Activated CD8-positive, alpha-beta T cell treated with anti-CD3 and anti-CD28 coated beads, Interleukin-2, amount 10 ng/mL, durations not matched to agents 7 days and 5 days (primary cell): ENCODE data around the gene RAPGEF1. TPM values are rescaled to one million over a fixed set of nuclear protein-coding genes. Genes with fewer than 3 reads are reported as not detected.
A peak's percentile ranks its signal among the peaks of the same experiment; 100 is the strongest.
"Not testable (repeated sequence)": the region's sequence is repeated elsewhere in the genome, so short reads cannot be mapped to it uniquely, and the experiment has no call there.

ENCODE experiments used
- ATAC-seq: fragments of 150-1000 bp; cut with Tn5 transposase; one replicate; pipeline ENCODE4 v1.10.0; 2021; ENCODE audit warnings: moderate library complexity
- CTCF ChIA-PET: fragments of 350-600 bp; sonication (Branson Sonifier 250); formaldehyde crosslinking; loops from one replicate; lab custom pipeline; 2021; ENCODE audit warnings: antibody characterized with exemption; lab: Charles Lee
- POLR2A ChIA-PET: fragments of 350-600 bp; sonication (Branson Sonifier 250); formaldehyde crosslinking; loops from one replicate; lab custom pipeline; 2021; ENCODE audit warnings: antibody characterized with exemption; lab: Charles Lee
- DNase-seq: peaks from one replicate; pipeline ENCODE4 v3.0.0-alpha.2; 2020
- H3K27ac Mint-ChIP-seq: one replicate; pipeline ENCODE4 v1.8.0; 2021; ENCODE audit warnings: mild to moderate bottlenecking, mixed read lengths
- H3K27me3 Mint-ChIP-seq: one replicate; pipeline ENCODE4 v1.8.0; 2021; ENCODE audit warnings: low read depth, mixed read lengths
- H3K36me3 Mint-ChIP-seq: one replicate; pipeline ENCODE4 v1.8.0; 2021; ENCODE audit warnings: low read depth, mixed read lengths
- H3K4me1 Mint-ChIP-seq: one replicate; pipeline ENCODE4 v1.8.0; 2021; ENCODE audit warnings: low read depth, mixed read lengths
- H3K4me3 Mint-ChIP-seq: one replicate; pipeline ENCODE4 v1.8.0; 2021; ENCODE audit warnings: mild to moderate bottlenecking, mixed read lengths
- H3K9me3 Mint-ChIP-seq: one replicate; pipeline ENCODE4 v1.8.0; 2022; ENCODE audit warnings: mixed read lengths; ENCODE audit not compliant: insufficient read depth
- total RNA-seq, 2 experiments: library from RNA; stranded (reverse); gene quantifications; one replicate each; pipeline ENCODE4 v1.2.3, GENCODE V29; 2021

The RAPGEF1 gene
- total RNA-seq, 2 experiments from 2014 or later = 128 TPM

GRCh38 chr9:131562032-131562959 lies 177.6 kb downstream of the RAPGEF1 start:
- H3K36me3 Mint-ChIP-seq = peaks cover 8% of the 10 kb centered on the region
- peaks cover 4% of the 10 kb centered on the region for H3K9me3 Mint-ChIP-seq
- ChIA-PET CTCF (no interaction called here), POLR2A (no interaction called here)
- ATAC-seq (no peak), DNase-seq (no peak)
- H3K27ac Mint-ChIP-seq = no peak overlapping the region
- H3K4me3 Mint-ChIP-seq = no peak overlapping the region
- H3K27me3 Mint-ChIP-seq = peaks cover 3% of the 10 kb centered on the region
- H3K4me1 Mint-ChIP-seq = no peaks in the 10 kb centered on the region

GRCh38 chr9:131559421-131560000 lies 180.4 kb downstream of the RAPGEF1 start:
- Mint-ChIP-seq H3K9me3 (peaks cover 4% of the 10 kb centered on the region), H3K36me3 (peaks cover 2% of the 10 kb centered on the region), H3K27me3 (peaks cover 19% of the 10 kb centered on the region), H3K4me3 (no peak overlapping the region), H3K27ac (no peak overlapping the region), H3K4me1 (peaks cover 4% of the 10 kb centered on the region)
- POLR2A ChIA-PET = interaction anchor here (0.6 kb wide), 1 partner anchor 612 kb away, joined by 3 read pairs; no protein-coding TSS in a partner anchor
- CTCF ChIA-PET = interaction anchor here (1.2 to 3.6 kb wide), 3 partner anchors 185 to 209 kb away, joined by 3 to 17 read pairs (median 5); no protein-coding TSS in a partner anchor
- DNase-seq (no peak), ATAC-seq (no peak)

- Mint-ChIP-seq H3K9me3 (peaks cover 4% of the 10 kb centered on the region), H3K36me3 (peaks cover 2% of the 10 kb centered on the region), H3K4me3 (no peak overlapping the region), H3K27me3 (peaks cover 30% of the 10 kb centered on the region), H3K27ac (no peak overlapping the region), H3K4me1 (peaks cover 4% of the 10 kb centered on the region)
- ATAC-seq (no peak), DNase-seq (no peak)
- ChIA-PET CTCF (interaction anchor here (0.5 to 3.6 kb wide), 2 partner anchors 89 to 208 kb away, joined by 3 to 17 read pairs; no protein-coding TSS in a partner anchor), POLR2A (interaction anchor here (1.1 kb wide), 1 partner anchor 16 kb away, joined by 3 read pairs; no protein-coding TSS in a partner anchor)
Observed at GRCh38 chr9:131557855-131558548, 181.9 kb downstream of the RAPGEF1 start.

- H3K27me3 Mint-ChIP-seq = peaks cover 34% of the 10 kb centered on the region
- DNase-seq (no peak), ATAC-seq (peak; percentile 33)
- no peaks in the 10 kb centered on the region for H3K9me3 Mint-ChIP-seq
- POLR2A ChIA-PET = no interaction called here
- CTCF ChIA-PET = no interaction called here
- H3K4me1 Mint-ChIP-seq = peaks cover 4% of the 10 kb centered on the region
- H3K36me3 Mint-ChIP-seq = peaks cover 2% of the 10 kb centered on the region
- H3K4me3 Mint-ChIP-seq = no peak overlapping the region
- no peak overlapping the region for H3K27ac Mint-ChIP-seq
Observed at GRCh38 chr9:131555841-131556673, 183.8 kb downstream of the RAPGEF1 start.

- ChIA-PET CTCF (no interaction called here), POLR2A (no interaction called here)
- ATAC-seq (peak; percentile 52), DNase-seq (no peak)
- Mint-ChIP-seq H3K36me3 (peaks cover 2% of the 10 kb centered on the region), H3K27ac (no peak overlapping the region), H3K4me3 (no peak overlapping the region), H3K4me1 (peaks cover 4% of the 10 kb centered on the region), H3K9me3 (no peaks in the 10 kb centered on the region), H3K27me3 (peaks cover 40% of the 10 kb centered on the region)
Observed at GRCh38 chr9:131554843-131555351, 185.0 kb downstream of the RAPGEF1 start.

GRCh38 chr9:131554087-131554842 lies 185.6 kb downstream of the RAPGEF1 start:
- peaks cover 2% of the 10 kb centered on the region for H3K36me3 Mint-ChIP-seq
- no peaks in the 10 kb centered on the region for H3K9me3 Mint-ChIP-seq
- H3K27ac Mint-ChIP-seq = no peak overlapping the region
- ChIA-PET CTCF (no interaction called here), POLR2A (interaction anchor here (1.1 kb wide), 1 partner anchor 356 kb away, joined by 3 read pairs; no protein-coding TSS in a partner anchor)
- ATAC-seq = peak; percentile 17
- no peak overlapping the region for H3K4me3 Mint-ChIP-seq
- peaks cover 4% of the 10 kb centered on the region for H3K4me1 Mint-ChIP-seq
- no peak for DNase-seq
- peaks cover 46% of the 10 kb centered on the region for H3K27me3 Mint-ChIP-seq

GRCh38 chr9:131552030-131552429 lies 187.8 kb downstream of the RAPGEF1 start:
- Mint-ChIP-seq H3K27ac (no peak overlapping the region), H3K4me1 (peaks cover 8% of the 10 kb centered on the region), H3K36me3 (peaks cover 5% of the 10 kb centered on the region), H3K27me3 (peaks cover 68% of the 10 kb centered on the region), H3K4me3 (no peak overlapping the region), H3K9me3 (peaks cover 3% of the 10 kb centered on the region)
- ChIA-PET POLR2A (interaction anchor here (0.6 kb wide), 1 partner anchor 21 kb away, joined by 3 read pairs; no protein-coding TSS in a partner anchor), CTCF (no interaction called here)
- DNase-seq = no peak
- no peak for ATAC-seq

GRCh38 chr9:131550465-131550864 lies 189.4 kb downstream of the RAPGEF1 start:
- H3K27ac Mint-ChIP-seq, H3K4me1 Mint-ChIP-seq, DNase-seq, H3K36me3 Mint-ChIP-seq, ATAC-seq, POLR2A ChIA-PET, H3K4me3 Mint-ChIP-seq, H3K9me3 Mint-ChIP-seq: not testable (repeated sequence)
- CTCF ChIA-PET = interaction anchor here (0.6 kb wide), 1 partner anchor 1940 kb away, joined by 3 read pairs; no protein-coding TSS in a partner anchor
- H3K27me3 Mint-ChIP-seq = peaks cover 70% of the 10 kb centered on the region

GRCh38 chr9:131549186-131549585 lies 190.7 kb downstream of the RAPGEF1 start:
- peaks cover 73% of the 10 kb centered on the region for H3K27me3 Mint-ChIP-seq
- DNase-seq, CTCF ChIA-PET, H3K4me1 Mint-ChIP-seq, H3K27ac Mint-ChIP-seq, H3K9me3 Mint-ChIP-seq, ATAC-seq, POLR2A ChIA-PET, H3K4me3 Mint-ChIP-seq: not testable (repeated sequence)
- peaks cover 11% of the 10 kb centered on the region for H3K36me3 Mint-ChIP-seq

- H3K4me3 Mint-ChIP-seq = peak overlapping the region; percentile 62
- ATAC-seq = peak; percentile 27
- H3K9me3 Mint-ChIP-seq = peaks cover 22% of the 10 kb centered on the region
- ChIA-PET POLR2A (interaction anchor here (1.1 kb wide), 1 partner anchor 32 kb away, joined by 3 read pairs; no protein-coding TSS in a partner anchor), CTCF (no interaction called here)
- H3K27ac Mint-ChIP-seq = no peak overlapping the region
- no peak for DNase-seq
- peaks cover 22% of the 10 kb centered on the region for H3K36me3 Mint-ChIP-seq
- H3K27me3 Mint-ChIP-seq = peaks cover 62% of the 10 kb centered on the region
- H3K4me1 Mint-ChIP-seq = peaks cover 6% of the 10 kb centered on the region
Observed at GRCh38 chr9:131546336-131547084, 193.4 kb downstream of the RAPGEF1 start.
